Activated CD8-positive, alpha-beta memory T cell treated with anti-CD3 and anti-CD28 coated beads, Interleukin-2, amount 50 U/mL, for 24 hours (primary cell): Measurements from ENCODE around the gene MACROD1.

ENCODE experiments used
- DNase-seq: peaks from one replicate; pipeline ENCODE4 v3.0.0-alpha.2; 2020; ENCODE audit errors: extremely low read depth

MACROD1 gene

DNA sequence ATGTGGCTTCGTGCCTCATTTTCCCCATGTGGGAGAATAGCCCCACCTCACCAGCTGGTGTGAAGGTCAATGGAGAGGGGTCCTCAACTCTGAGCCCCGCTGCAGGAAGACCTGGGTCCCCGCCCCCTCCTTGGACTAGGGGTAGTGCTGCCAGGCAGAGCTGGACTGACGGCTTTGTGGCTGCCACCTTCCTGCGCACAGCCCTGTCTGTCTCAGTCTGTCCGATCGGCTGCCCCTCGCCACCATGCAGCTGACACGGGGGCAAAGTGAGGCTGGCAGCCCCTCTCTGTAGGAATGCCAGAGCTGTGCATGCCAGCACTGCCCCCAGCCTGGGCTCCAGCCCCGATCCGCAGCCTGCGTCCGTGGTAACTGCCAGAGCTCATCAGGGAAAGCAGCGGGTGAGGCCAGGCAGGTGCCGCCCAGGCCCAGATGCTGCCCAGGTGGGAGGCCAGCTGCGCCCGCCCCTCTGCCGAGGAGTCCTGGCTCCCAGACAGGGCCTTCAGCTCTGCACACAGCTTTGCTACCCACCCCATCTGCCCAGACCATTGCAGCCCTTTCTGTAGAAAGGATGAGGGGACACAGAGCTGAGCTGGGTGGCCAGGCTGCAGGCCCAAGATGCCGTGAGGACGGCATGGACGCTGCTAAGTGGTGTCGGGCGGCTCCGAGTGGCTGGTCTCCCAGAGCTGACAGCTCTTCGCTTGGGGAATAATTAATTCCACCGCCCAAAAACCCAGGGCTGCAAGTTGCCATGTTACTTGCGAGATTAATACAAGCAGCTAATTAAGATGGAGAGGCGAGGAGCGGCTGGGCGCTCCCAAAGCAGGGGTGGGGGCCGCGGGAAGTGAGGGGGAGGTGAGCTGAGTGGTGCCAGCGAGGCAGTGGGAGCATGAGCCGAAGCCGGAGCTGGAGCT is 149.7 kb downstream of the MACROD1 start:
- no peak for DNase-seq

DNA sequence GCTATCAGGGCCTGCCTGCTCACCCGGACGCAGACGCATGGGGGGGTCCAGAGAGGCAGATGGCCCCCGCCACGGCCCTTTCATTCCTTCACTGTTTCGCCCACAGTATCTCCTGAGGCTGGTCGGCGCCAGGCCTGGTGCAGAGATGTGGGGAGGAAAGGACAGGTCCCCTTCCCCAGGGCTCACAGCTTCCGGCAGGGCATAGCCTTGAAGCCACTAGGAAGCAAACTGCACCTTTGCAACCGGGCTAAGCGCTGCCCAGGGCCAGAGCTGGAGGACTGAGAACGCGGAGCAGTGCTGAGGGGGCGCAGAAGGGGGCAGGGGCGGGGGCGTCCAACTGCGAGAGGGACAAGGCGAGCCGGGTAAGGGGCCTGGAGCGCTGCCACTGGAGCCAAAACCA is 150.4 kb downstream of the MACROD1 start:
- DNase-seq: no peak

DNA sequence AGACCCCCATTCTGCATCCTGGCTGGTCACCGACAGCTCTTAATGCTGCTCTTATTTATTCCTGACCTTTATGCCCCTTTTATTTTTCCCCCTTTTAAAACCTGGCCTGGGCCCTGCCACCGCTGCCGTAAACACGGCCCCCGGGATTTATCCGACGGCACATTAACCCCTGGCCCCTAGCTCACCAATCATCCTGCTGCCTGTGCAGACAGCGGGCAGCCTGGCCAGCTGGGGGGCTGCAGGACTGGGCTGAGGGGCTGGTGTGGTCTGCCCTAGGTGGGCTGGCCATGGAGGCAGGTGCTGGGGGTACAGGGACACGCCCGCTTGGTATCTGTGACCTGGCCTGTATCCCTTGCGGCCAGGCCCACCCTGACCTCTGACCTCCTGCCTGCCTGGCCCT is 151.6 kb downstream of the MACROD1 start:
- DNase-seq: no peak

DNA sequence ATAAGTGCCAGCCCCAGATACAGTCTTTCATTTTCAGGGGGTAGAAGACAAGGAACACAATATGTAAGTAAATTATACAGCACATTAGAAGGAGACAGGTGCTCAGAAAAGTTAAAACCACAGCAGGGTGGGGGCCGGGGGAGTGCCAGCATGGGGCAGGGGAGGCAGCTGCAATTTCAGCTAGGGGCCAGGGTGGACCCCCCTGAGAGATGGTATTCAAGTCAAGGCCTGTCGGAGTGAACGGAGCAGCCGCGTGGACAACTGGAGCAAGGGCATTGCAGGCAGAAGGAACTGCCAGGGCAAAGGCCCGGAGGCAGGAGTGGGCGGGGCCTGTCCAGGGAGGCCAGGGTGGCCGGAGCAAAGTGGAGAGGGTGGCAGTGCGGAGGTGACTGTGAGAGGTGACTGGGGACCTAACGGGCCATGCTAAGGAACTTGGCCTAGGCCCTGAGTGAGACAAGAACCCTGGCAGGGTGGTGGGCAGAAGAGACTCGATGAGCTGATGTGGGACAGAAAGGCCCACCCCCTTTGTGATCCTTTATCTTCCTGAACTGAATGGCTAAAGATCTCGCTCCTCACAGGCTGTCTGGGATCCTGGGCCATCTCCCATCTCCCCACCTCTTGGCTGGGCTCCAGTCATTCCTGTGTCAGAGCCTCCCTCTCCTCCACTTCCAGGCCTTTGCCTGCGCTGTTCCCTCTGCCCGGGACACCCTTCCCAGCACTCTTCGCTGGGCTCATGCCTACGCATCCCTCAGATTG is 152.6 kb downstream of the MACROD1 start:
- no peak for DNase-seq

DNA sequence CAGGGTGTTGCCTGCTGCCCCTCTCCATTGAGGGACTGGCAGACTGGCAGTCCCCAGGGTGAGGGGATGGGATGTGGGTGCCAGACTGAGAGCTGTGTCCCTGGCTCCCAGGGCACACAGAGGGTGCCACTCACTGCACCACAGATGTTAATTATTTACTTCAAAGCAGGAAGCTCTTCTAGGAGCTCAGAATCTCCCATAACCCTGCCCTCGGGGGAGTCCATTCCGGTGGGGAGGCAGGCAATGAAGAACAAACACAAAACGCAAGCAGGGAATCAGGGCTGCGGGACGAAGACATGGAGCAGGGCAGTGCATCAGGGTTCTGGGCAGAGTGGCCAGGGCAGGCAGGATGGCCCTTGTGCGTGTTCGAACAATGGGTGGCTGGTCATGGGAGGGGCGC is 154.5 kb downstream of the MACROD1 start:
- no peak for DNase-seq

DNA sequence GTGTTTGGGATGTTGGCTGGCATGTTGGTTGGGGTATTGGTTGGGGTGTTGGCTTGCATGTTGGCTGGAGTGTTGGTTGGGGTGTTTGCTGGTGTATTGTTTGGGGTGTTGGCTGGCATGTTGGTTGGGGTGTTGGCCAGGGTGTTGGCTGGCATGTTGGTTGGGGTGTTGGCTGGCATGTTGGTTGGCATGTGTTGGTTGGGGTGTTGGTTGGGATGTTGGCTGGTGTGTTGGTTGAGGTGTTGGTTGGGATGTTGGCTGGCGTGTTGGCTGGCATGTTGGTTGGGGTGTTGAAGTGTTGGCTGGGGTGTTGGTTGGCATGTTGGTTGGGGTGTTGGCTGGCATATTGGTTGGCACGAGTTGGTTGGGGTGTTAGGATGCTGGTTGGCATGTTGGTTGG is 155.1 kb downstream of the MACROD1 start:
- no peak for DNase-seq

DNA sequence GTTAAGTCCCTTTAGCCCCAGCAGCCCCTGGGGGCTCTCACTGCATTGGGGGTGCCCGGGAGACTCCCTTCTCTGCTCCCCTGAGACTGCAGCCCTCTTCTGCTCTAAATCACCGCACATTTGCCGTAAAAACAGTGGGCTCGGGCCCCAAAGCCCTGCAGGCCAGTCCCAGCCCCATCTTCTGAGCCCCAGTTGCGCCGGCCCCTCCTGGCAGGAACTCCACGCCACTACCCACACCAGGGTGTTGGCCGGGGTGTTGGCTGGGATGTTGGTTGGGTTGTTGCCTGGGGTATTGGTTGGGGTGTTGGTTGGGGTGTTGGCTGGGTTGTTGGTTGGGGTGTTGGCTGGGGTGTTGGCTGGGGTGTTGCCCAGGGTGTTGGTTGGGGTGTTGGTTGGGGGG is 156.2 kb downstream of the MACROD1 start:
- no peak for DNase-seq

DNA sequence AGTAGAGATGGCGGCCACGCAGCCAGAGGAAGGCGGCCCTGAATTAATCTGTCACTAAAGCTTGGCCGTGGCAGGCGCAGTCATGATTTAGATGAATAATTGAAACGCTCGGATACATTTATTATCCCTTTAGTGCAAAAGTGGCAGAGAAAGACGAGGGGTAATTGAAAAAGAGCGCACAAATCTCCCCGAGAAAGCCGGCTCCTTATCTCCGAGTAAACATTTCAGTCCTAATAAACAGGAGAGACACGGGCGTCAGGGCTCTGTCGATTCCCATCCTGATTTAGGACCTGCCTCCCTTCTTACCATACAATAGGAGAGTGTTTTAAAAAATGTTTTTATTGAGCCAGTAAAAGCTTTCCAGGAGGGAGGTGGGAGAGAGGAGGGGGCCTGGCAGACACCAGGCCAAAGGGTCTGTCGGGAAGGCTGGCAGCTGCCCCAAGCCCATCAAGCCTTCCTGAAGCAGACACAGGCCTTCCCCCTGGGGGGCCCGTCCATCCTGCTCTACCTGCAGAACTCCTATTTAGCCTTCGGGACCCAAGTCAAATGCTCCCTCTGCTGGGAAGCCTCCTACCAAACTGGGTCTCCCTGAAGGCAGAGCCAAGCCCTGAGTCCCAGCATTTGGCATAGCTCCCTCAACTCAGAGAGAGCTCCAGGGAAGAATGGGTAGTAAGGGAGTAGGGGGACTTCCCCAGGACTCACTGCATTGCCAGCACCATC is 156.8 kb downstream of the MACROD1 start:
- no peak for DNase-seq

DNA sequence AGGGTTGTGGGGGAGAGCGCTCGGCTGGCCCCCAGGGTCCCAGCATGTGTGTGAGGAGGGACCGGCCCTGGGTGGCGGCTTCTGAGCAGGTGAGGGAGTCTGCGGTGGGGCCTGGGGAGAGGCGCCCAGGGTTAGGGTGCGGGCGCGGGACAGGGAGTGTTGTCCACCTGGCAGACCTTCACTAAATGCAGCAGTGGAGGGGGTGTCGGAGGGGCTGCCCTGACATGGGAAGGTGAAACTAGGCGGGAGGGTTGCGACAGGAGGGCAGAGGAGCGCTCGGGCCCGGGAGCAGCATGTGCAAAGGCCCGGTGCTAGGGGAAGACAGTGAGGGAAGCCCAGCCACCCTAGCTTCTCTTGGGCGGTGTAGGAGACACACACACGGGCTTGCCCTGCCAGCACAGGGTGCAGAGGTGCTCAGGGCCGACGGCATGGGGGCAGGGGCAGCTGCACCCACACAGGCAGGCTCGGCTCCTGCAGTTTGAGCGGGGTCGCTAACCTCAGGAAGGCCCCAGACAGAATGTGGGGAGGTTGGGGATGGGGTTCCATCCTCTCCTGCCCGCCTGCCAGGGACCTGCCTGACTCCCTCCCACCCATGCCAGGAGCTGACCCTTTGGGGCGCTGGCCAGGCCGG is 157.5 kb downstream of the MACROD1 start:
- DNase-seq: no peak

DNA sequence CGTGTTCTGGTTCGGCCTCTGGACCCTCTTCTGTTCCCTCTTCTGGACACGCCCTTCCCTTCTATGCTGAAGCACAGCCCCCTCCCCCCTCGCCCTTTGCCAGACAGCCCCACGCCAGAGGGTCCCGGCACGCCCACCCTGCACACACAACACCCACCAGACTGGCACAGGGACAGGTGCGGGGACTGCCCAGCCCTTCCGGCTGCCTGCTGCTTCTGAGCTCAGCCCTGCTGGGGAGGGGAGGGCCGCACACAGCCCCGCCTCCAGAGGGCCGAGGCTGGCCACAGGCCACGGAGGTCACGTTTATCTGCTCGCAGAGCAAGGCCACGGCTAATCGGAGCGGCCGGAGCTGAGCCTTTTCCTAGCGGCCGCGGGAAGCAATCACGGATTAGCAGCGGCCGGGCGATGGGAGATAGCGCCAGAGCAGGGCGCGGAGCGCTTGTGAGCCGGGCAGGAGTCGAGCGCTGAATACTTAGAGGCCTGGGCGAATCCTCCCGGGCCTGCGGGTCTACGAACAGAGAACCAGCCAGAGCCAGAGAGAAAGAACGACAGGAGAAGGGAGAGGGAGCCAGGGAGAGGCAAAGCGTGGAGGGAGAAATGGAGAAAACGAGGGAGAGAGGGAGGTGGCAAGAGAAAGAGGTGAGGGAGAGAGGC is 158.2 kb downstream of the MACROD1 start:
- no peak for DNase-seq

DNA sequence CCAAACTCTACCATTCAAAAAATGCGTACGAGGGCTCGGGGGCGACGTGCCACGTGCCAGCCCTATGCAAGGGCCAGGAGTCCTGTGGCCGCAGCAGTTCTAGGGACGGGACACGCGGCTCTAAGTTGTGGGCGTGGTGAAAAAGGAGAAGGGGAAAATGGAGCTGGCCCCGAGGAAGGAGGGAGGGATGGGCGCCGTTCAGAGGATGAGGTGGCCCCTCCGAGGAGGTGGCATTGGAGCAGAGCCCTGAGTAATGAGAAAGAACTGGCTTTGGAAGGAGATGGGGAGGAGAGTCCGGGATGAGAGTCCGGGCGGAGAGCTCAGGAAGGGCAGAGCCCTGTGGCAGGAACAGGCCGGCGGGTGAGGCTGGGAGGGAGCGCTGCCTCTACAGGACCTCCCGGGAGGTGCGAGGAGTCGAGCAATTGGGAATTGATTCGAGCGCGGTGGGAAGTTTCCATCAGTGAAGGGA is 158.7 kb downstream of the MACROD1 start:
- DNase-seq: no peak

DNA sequence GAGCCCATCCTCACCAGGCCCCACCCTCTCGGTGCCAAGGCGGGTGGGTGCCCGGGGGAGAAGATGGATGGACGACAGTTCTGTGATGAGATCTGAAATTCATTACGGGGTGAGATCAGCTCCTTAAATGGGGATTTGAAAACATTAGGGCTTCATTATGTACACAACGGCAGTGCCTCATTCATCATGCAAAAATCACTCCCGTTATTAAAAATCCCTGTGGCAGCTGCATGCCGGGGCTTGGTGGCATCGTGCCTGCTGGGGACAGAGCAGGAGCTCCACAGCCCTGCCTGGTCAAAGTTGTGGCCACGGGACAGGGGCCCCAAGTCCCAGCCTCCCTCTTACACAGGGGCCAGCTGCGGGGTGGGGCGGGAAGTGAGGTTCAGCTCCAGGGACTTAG is 159.5 kb downstream of the MACROD1 start:
- DNase-seq: no peak

DNA sequence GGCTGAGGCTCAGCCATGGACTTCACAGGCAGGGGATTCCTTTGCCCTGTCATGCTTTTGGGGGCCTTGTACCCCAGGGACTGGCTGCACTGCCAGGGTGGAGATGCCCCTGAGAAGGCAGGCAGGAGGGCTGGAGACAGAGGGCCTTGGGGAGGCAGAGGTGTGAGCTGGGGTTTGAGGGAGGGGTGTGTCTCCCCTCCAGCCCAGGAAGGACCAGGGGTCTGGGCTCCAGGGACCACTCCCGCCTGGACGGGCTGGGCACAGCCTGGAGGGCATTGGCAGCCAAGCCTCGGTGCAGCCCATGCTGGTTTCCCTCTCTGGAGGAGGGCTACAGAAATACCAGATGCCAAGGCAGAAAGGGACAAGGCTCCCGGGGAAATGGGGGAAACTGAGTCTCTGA is 160.2 kb downstream of the MACROD1 start:
- DNase-seq: no peak

DNA sequence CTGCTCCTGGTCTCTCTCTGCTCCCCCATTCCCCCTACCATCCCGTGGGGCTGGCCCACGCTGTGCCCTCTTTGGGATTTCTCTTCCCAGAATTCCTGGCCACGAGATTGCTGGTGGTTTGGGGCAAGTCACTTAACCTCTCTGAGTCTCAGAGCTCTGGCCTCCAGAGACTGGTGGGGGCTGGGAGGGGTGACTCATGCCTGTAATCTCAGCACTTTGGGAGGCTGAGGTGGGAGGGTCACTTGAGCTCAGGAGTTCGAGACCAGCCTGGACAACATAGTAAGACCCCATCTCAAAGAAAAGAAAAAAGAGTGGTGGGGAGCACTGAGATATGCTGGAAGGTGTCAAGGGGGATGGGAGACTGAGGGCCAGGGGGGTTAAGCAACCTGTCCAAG is 161.3 kb downstream of the MACROD1 start:
- no peak for DNase-seq

DNA sequence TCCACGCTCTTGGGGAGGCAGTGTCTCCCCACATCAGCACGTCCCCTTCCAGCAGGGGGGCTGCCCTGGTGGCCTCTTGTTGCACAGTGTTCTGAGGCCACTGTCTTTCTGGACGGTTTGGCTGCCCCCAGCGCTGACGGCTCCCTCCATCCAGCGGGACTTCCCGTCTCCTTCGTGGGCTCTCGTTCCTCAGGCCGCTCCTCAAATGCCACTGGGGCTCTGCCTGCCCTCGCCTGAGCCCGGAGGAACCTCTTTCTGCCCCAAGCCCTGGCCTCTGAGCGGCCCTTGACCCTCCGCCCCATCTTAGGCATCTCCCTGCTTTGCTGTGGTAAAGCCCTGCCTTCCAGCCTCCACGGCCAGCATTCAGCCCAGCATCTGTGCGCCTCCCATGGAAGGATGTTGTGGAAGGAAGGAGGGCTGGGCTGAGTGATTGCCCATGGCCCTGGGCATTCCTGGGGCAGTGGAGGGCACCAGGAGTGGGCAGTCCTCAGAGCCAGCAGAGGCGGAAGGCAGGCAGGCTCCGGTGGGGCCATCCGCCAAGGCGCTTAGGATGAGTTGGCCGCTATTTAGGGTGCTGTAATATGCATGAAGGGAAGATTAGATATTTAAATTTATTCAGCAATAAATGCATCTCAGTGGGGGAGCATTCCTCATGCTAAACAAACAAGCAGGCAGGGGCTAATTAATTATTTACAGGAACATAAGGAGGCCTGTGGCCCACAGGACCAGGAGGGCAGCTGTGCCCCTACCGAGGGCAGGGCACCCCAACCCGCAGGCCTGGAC is 161.9 kb downstream of the MACROD1 start:
- no peak for DNase-seq

DNA sequence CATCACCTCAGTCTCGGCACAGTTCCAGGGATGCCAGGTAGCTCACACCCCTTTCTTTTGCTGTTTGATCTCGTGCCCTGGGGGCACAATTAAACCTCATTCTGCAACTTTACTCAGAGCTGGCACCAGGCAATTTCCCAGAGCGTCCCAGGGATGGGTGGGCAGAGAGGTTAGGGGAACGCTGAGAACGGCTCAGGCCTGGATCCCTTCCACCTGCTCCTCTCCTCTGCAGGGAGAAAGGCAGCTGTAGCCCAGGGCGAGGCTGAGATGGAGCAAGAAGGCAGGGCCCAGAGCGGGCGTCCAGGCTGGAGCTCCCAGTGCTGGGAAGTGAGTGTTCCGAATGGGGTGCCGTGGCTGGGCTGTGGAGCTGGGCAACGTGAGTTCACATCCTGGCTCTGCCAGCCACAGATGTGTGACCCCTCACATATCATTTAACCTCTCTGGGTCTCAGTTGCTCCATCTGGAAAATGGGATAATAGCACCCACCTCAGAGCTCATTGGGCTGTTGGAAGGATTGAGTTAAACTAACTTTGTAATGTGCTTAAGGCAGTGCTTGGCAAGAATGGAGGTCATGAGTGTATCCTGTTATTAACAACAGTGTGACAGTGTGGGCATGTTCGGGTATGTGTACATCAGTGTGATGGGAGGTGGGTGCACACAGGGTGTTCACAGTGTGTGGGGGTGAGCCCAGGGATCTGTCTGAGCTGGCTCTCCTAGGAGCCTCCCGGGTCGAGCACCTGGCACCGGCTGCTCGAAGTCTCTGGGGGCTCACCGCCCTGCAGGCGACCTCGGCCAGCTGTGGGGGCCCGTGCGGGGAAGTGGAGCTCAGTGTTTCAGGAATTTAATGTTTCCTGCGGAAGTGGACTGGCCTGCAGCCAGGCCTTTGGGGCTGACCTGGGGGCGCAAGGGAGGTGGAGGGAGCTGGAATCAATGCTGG is 164.2 kb downstream of the MACROD1 start:
- DNase-seq: no peak

DNA sequence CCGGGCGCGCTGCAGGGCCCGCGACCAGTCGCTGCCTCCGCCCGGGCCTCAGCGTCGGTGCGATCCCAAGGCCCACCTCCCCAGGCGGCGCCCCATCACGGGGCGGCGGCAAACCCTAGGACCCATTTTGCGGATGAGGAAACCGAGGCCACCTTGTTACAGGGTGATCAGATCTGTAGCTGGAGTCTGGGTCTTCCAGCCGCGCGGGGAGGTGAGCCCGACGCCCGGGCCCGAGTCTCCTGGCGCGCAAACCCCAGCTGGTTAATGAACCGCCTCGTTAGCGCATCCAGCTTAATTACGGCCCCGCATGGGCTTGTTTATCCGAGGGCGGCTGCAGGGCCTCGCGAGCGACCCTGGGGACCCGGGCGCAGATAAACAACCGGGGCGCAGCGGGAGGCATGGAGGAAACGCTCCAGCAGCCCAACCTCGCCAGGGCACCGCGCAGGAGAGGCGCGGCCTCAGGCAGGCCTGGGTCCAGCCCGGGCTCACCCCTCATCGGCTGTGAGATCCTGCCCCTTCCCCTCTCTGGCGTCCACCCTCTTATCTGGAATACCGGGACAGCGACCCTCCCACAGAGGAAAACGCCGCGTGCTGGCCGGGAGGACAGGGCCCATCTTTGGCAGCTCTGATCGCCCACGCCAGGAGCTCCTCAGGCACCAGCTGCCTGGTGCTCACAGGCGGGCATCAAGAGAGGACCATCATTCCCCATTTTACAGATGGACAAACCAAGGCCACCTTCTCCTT is 165.0 kb downstream of the MACROD1 start:
- no peak for DNase-seq

DNA sequence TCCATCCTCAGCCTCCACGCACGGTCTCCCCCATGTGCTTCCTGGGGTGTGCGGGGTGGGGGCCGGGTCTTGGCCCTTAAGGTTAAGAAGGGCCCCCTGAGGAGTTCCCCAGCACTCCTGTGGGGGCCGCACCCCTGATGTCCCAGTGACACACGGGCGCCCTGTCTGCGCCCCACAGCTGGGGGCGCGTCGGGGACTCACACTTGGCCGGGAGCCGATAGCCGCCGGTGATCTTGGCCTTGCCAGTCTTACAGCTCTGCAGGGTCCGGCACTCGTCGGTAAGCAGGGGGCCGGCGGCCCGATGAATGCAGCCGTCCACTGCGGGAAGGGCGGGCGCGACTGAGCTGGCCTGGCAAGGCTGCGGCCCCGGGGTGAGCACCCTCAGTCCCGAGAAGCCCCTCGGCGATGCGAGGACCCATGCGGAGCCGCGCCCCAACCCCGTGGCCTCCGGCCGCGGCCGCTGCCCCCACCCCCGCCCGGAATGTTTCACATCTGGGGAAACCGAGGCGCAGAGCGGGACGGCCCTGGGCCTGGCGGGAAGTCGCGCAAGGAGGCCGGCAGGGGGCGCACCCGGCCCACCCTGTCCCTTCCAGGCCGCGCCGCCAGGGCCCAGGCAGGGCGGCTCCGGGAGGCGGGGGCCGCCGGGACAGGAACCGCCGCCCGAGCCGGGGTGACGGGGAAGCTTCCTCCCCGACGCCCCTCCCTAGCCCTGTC is 165.7 kb downstream of the MACROD1 start:
- no peak for DNase-seq
